Astrocyte (in vitro differentiated cells and primary cell): ENCODE measurements around the gene STMND1. TPM values are rescaled to one million over a fixed set of nuclear protein-coding genes. Genes with fewer than 3 reads are reported as not detected.

Source experiments
- DNase-seq: peaks from one replicate; pipeline ENCODE4 v3.0.0-alpha.2; 2010; ENCODE audit warnings: low read depth
- FAIRE-seq: peaks from 2 replicates; lab custom pipeline; 2011; peaks lifted over from hg19 to GRCh38; lab: Jason Lieb, UNC
- H2AFZ ChIP-seq: 2 replicates; pipeline ENCODE4 v1.6.0; 2012; ENCODE audit warnings: low read depth, low read length, inconsistent platforms
- H3K27ac ChIP-seq: 2 replicates; pipeline ENCODE4 v1.5.1; 2011; ENCODE audit warnings: low read depth, low read length, inconsistent platforms
- H3K27me3 ChIP-seq: 2 replicates; pipeline ENCODE4 v1.6.0; 2011; ENCODE audit warnings: low read length, inconsistent platforms; ENCODE audit not compliant: insufficient read depth
- H3K36me3 ChIP-seq: 2 replicates; pipeline ENCODE4 v1.5.1; 2011; ENCODE audit warnings: low read length, inconsistent platforms; ENCODE audit not compliant: insufficient read depth
- H3K4me1 ChIP-seq: 2 replicates; pipeline ENCODE4 v1.5.1; 2011; ENCODE audit warnings: low read length, inconsistent platforms; ENCODE audit not compliant: insufficient read depth
- H3K4me2 ChIP-seq: 2 replicates; pipeline ENCODE4 v1.6.0; 2012; ENCODE audit warnings: low read length, inconsistent platforms
- H3K4me3 ChIP-seq: 2 replicates; pipeline ENCODE4 v1.5.1; 2011; ENCODE audit warnings: low read depth, mild to moderate bottlenecking, low read length, inconsistent platforms; ENCODE audit not compliant: insufficient read depth
- H3K79me2 ChIP-seq: 2 replicates; pipeline ENCODE4 v1.6.0; 2012; ENCODE audit warnings: mild to moderate bottlenecking, low read length, inconsistent platforms; ENCODE audit not compliant: insufficient read depth
- H3K9ac ChIP-seq: 2 replicates; pipeline ENCODE4 v1.6.0; 2012; ENCODE audit warnings: mild to moderate bottlenecking, low read length, inconsistent platforms
- H3K9me3 ChIP-seq: 2 replicates; pipeline ENCODE4 v1.5.1; 2012; ENCODE audit warnings: low read depth, mild to moderate bottlenecking, low read length, inconsistent platforms; ENCODE audit not compliant: insufficient read depth
- H4K20me1 ChIP-seq: 2 replicates; pipeline ENCODE4 v1.6.0; 2012; ENCODE audit warnings: low read length, inconsistent platforms; ENCODE audit not compliant: insufficient read depth
- H3K27ac Mint-ChIP-seq: one replicate; pipeline ENCODE4 v1.8.0; 2021; ENCODE audit warnings: mild to moderate bottlenecking, mixed read lengths; ENCODE audit not compliant: unreplicated experiment
- H3K27me3 Mint-ChIP-seq: one replicate; pipeline ENCODE4 v1.8.0; 2021; ENCODE audit warnings: low read depth, mixed read lengths; ENCODE audit not compliant: unreplicated experiment
- H3K36me3 Mint-ChIP-seq: one replicate; pipeline ENCODE4 v1.8.0; 2021; ENCODE audit warnings: low read depth, mixed read lengths; ENCODE audit not compliant: unreplicated experiment
- H3K4me1 Mint-ChIP-seq: one replicate; pipeline ENCODE4 v1.8.0; 2021; ENCODE audit warnings: low read depth, mixed read lengths; ENCODE audit not compliant: unreplicated experiment
- H3K4me3 Mint-ChIP-seq: one replicate; pipeline ENCODE4 v1.8.0; 2021; ENCODE audit warnings: mild to moderate bottlenecking, moderate library complexity, mixed read lengths; ENCODE audit not compliant: unreplicated experiment
- H3K9me3 Mint-ChIP-seq: one replicate; pipeline ENCODE4 v1.8.0; 2021; ENCODE audit warnings: mild to moderate bottlenecking, mixed read lengths; ENCODE audit not compliant: unreplicated experiment
- EZH2 ChIP-seq: IDR thresholded peaks from 2 replicates; pipeline ENCODE4 v1.6.1; 2012; ENCODE audit warnings: mild to moderate bottlenecking, low read length, inconsistent platforms; ENCODE audit not compliant: insufficient read depth
- total RNA-seq: library from RNA; stranded (reverse); gene quantifications from 2 replicates; pipeline ENCODE4 v1.2.1, GENCODE V29; 2021
- TF ChIP-seq, protein P1 (sequence below): IDR thresholded peaks from 2 replicates; pipeline ENCODE4 v1.5.1; 2011; ENCODE audit warnings: low read depth, mild to moderate bottlenecking, inconsistent platforms, low read length, moderate library complexity; ENCODE audit not compliant: insufficient read depth

The STMND1 gene
- total RNA-seq, 1 donor from 2014 or later = 0.16 TPM

DNA sequence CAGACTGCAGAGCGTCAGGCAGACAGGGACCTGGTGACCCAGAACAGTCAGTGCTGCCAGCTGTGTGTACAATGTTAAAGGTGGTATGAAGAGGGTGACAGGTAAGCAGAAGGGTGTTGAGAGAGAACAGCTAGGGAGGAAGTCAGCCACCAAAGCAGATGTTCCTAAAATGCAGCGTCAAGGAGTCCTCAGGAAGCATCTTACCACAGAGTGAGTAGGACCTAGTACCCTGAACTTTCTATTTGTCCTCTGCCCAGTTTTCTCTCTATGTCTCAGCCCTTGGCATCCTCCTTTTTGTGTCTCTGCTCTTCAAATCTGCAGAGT is 14.2 kb downstream of the STMND1 start:
- no peaks in the 10 kb centered on the region for H3K36me3 ChIP-seq

DNA sequence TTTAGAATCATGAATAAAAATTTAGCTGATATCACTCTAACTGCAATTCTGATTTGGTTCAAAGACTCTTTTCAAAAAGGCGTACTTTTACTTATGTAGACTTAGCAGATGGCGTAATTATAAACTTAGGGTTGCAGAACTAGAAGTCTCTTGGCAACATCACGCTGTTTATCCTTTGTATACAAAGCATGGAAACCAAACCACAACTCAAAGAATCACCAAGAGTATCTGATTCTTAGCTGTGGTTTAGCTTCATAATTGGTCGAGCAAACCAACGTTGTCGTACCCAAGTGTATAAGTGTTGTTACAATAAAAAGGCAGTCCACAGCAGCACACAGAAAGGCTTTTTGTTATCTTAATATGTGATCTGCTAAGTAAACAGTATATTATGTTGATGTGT is 18.2 kb downstream of the STMND1 start:
- no peak overlapping the region for H3K27ac ChIP-seq
- H2AFZ ChIP-seq = no peak overlapping the region
- no peaks in the 10 kb centered on the region for H3K27me3 ChIP-seq
- H3K9me3 ChIP-seq = no peaks in the 10 kb centered on the region
- no peaks in the 10 kb centered on the region for H3K79me2 ChIP-seq
- Mint-ChIP-seq H3K4me3 (no peak overlapping the region), H3K27ac (no peak overlapping the region), H3K36me3 (no peaks in the 10 kb centered on the region), H3K27me3 (no peaks in the 10 kb centered on the region), H3K4me1 (peaks cover 14% of the 10 kb centered on the region), H3K9me3 (no peaks in the 10 kb centered on the region)
- DNase-seq = no peak
- H3K9ac ChIP-seq = no peak overlapping the region
- H4K20me1 ChIP-seq = no peaks in the 10 kb centered on the region
- no peak for TF ChIP-seq EZH2
- TF ChIP-seq, protein P1, sequence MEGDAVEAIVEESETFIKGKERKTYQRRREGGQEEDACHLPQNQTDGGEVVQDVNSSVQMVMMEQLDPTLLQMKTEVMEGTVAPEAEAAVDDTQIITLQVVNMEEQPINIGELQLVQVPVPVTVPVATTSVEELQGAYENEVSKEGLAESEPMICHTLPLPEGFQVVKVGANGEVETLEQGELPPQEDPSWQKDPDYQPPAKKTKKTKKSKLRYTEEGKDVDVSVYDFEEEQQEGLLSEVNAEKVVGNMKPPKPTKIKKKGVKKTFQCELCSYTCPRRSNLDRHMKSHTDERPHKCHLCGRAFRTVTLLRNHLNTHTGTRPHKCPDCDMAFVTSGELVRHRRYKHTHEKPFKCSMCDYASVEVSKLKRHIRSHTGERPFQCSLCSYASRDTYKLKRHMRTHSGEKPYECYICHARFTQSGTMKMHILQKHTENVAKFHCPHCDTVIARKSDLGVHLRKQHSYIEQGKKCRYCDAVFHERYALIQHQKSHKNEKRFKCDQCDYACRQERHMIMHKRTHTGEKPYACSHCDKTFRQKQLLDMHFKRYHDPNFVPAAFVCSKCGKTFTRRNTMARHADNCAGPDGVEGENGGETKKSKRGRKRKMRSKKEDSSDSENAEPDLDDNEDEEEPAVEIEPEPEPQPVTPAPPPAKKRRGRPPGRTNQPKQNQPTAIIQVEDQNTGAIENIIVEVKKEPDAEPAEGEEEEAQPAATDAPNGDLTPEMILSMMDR = no peak
- peaks cover 12% of the 10 kb centered on the region for H3K4me1 ChIP-seq
- H3K36me3 ChIP-seq = no peaks in the 10 kb centered on the region
- H3K4me3 ChIP-seq = no peak overlapping the region
- no peak for FAIRE-seq
- no peak overlapping the region for H3K4me2 ChIP-seq

More for the DNA sequence above, 14.2 kb downstream of the STMND1 start:
- Histone ChIP-seq H3K27me3 (no peaks in the 10 kb centered on the region), H3K4me1 (peaks cover 15% of the 10 kb centered on the region), H3K4me2 (peak overlapping the region; percentile 66), H4K20me1 (no peaks in the 10 kb centered on the region), H3K9me3 (no peaks in the 10 kb centered on the region), H3K4me3 (no peak overlapping the region), H2AFZ (peak overlapping the region; percentile 31), H3K79me2 (no peaks in the 10 kb centered on the region), H3K9ac (no peak overlapping the region), H3K27ac (peak overlapping the region; percentile 29)
- no peaks in the 10 kb centered on the region for H3K27me3 Mint-ChIP-seq
- DNase-seq (no peak), FAIRE-seq (no peak)
- no peak for TF ChIP-seq EZH2
- TF ChIP-seq, protein P1 = no peak
- H3K4me1 Mint-ChIP-seq = peaks cover 19% of the 10 kb centered on the region
- H3K9me3 Mint-ChIP-seq = no peaks in the 10 kb centered on the region
- peak overlapping the region; percentile 70 for H3K27ac Mint-ChIP-seq
- no peaks in the 10 kb centered on the region for H3K36me3 Mint-ChIP-seq
- no peak overlapping the region for H3K4me3 Mint-ChIP-seq

DNA sequence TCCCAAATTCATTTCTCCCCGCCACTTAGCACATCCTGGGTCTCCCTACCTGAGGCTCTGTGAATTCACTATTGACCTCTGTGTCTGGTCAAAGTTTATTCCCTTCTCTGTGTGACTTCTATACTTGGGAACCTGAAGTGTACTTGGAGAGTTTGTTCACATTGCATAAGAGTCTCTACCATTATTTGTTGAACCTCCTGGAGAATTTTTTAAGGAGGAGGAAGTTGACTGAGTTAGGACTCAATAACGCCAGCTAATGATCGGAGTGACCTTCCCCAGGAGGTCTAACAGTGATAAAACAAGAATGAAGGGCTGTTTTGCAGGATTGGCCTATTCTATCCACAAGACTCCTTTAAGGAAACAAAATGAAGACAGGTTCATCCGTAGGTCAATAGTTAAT is 23.6 kb downstream of the STMND1 start:
- TF ChIP-seq, protein P1 = no peak
- no peak for TF ChIP-seq EZH2
- Mint-ChIP-seq H3K9me3 (no peaks in the 10 kb centered on the region), H3K4me3 (no peak overlapping the region), H3K27ac (no peak overlapping the region), H3K36me3 (no peaks in the 10 kb centered on the region), H3K4me1 (no peaks in the 10 kb centered on the region), H3K27me3 (no peaks in the 10 kb centered on the region)
- no peaks in the 10 kb centered on the region for H3K9me3 ChIP-seq
- DNase-seq = no peak
- H3K9ac ChIP-seq = no peak overlapping the region
- no peaks in the 10 kb centered on the region for H3K79me2 ChIP-seq
- no peak overlapping the region for H2AFZ ChIP-seq
- no peak for FAIRE-seq
- H3K36me3 ChIP-seq = no peaks in the 10 kb centered on the region
- no peak overlapping the region for H3K4me2 ChIP-seq
- no peaks in the 10 kb centered on the region for H3K27me3 ChIP-seq
- no peak overlapping the region for H3K27ac ChIP-seq
- no peaks in the 10 kb centered on the region for H4K20me1 ChIP-seq
- no peak overlapping the region for H3K4me3 ChIP-seq
- H3K4me1 ChIP-seq = no peaks in the 10 kb centered on the region
